ENCODE results near the gene EEPD1. TPM values are rescaled to one million over a fixed set of nuclear protein-coding genes. Genes with fewer than 3 reads are reported as not detected.

The EEPD1 gene
- polyA plus RNA-seq, 1 donor from 2014 or later: 1.9 TPM

GRCh38 chr7:36286226-36286625, 133.2 kb downstream of the EEPD1 start:
- H3K27ac Mint-ChIP-seq: peak overlapping the region; percentile 78 to 98 (median 89)
- no peaks in the 10 kb centered on the region for H3K36me3 Mint-ChIP-seq
- H3K4me3 Mint-ChIP-seq: peak overlapping the region in 3 of 4 donors; percentile 41 to 86 (median 60)
- H3K9me3 Mint-ChIP-seq: no peaks in the 10 kb centered on the region
- peaks cover 3% of the 10 kb centered on the region for H3K27me3 Mint-ChIP-seq
- peaks cover 34 to 49% (median 42%) of the 10 kb centered on the region in 3 donors for H3K4me1 Mint-ChIP-seq

- H3K27ac Mint-ChIP-seq: peak overlapping the region; percentile 78 to 98 (median 89)
- H3K9me3 Mint-ChIP-seq: no peaks in the 10 kb centered on the region
These were observed 133.6 kb downstream of the EEPD1 start for GRCh38 chr7:36286688-36287087.

GRCh38 chr7:36287371-36288241, 134.6 kb downstream of the EEPD1 start:
- Mint-ChIP-seq H3K27me3 (peaks cover 3% of the 10 kb centered on the region), H3K4me3 (peak overlapping the region; percentile 1 to 87 (median 76)), H3K36me3 (no peaks in the 10 kb centered on the region), H3K27ac (peak overlapping the region in 2 of 3 donors; percentile 2 to 60), H3K9me3 (no peaks in the 10 kb centered on the region), H3K4me1 (peaks cover 43 to 52% (median 44%) of the 10 kb centered on the region in 3 donors)

More at GRCh38 chr7:36286688-36287087, 133.6 kb downstream of the EEPD1 start:
- peaks cover 39 to 50% (median 44%) of the 10 kb centered on the region in 3 donors for H3K4me1 Mint-ChIP-seq
- H3K36me3 Mint-ChIP-seq: no peaks in the 10 kb centered on the region
- H3K4me3 Mint-ChIP-seq: peak overlapping the region in 2 of 4 donors; percentile 41 to 86
- peaks cover 3% of the 10 kb centered on the region for H3K27me3 Mint-ChIP-seq

- H3K36me3 Mint-ChIP-seq: no peaks in the 10 kb centered on the region
- peak overlapping the region in 2 of 3 donors; percentile 12 to 59 for H3K27ac Mint-ChIP-seq
- peaks cover 37 to 44% (median 43%) of the 10 kb centered on the region in 3 donors for H3K4me1 Mint-ChIP-seq
- H3K9me3 Mint-ChIP-seq: no peaks in the 10 kb centered on the region
- peaks cover 3% of the 10 kb centered on the region for H3K27me3 Mint-ChIP-seq
- peak overlapping the region in 1 of 4 donors; percentile 87 for H3K4me3 Mint-ChIP-seq
These were observed 135.4 kb downstream of the EEPD1 start for GRCh38 chr7:36288501-36288900.

- no peak overlapping the region for H3K27ac Mint-ChIP-seq
- H3K4me3 Mint-ChIP-seq: peak overlapping the region in 1 of 4 donors; percentile 37
- H3K27me3 Mint-ChIP-seq: peaks cover 3% of the 10 kb centered on the region
- H3K36me3 Mint-ChIP-seq: no peaks in the 10 kb centered on the region
- H3K4me1 Mint-ChIP-seq: peaks cover 30 to 39% (median 35%) of the 10 kb centered on the region in 3 donors
- no peaks in the 10 kb centered on the region for H3K9me3 Mint-ChIP-seq
These were observed 137.0 kb downstream of the EEPD1 start for GRCh38 chr7:36289833-36290661.

- H3K9me3 Mint-ChIP-seq: no peaks in the 10 kb centered on the region
- H3K36me3 Mint-ChIP-seq: no peaks in the 10 kb centered on the region
- peak overlapping the region in 2 of 3 donors; percentile 67 to 89 for H3K27ac Mint-ChIP-seq
- H3K27me3 Mint-ChIP-seq: peaks cover 3% of the 10 kb centered on the region
- H3K4me3 Mint-ChIP-seq: peak overlapping the region in 3 of 4 donors; percentile 63 to 85 (median 80)
- H3K4me1 Mint-ChIP-seq: peaks cover 20 to 30% (median 26%) of the 10 kb centered on the region in 3 donors
These were observed 138.6 kb downstream of the EEPD1 start for GRCh38 chr7:36291387-36292316.

- Mint-ChIP-seq H3K27ac (no peak overlapping the region), H3K36me3 (no peaks in the 10 kb centered on the region), H3K27me3 (no peaks in the 10 kb centered on the region), H3K4me1 (peaks cover 2 to 10% (median 8%) of the 10 kb centered on the region in 3 donors), H3K9me3 (no peaks in the 10 kb centered on the region), H3K4me3 (no peak overlapping the region)
These were observed 142.0 kb downstream of the EEPD1 start for GRCh38 chr7:36295090-36295489.

- H3K27me3 Mint-ChIP-seq: no peaks in the 10 kb centered on the region
- H3K9me3 Mint-ChIP-seq: no peaks in the 10 kb centered on the region
- H3K4me1 Mint-ChIP-seq: peaks cover 2 to 8% (median 8%) of the 10 kb centered on the region in 3 donors
- H3K36me3 Mint-ChIP-seq: no peaks in the 10 kb centered on the region
- peak overlapping the region in 1 of 3 donors; percentile 22 for H3K27ac Mint-ChIP-seq
- H3K4me3 Mint-ChIP-seq: no peak overlapping the region
These were observed 143.2 kb downstream of the EEPD1 start for GRCh38 chr7:36296284-36296683.

GRCh38 chr7:36297364-36298009, 144.4 kb downstream of the EEPD1 start:
- H3K4me3 Mint-ChIP-seq: no peak overlapping the region
- H3K9me3 Mint-ChIP-seq: no peaks in the 10 kb centered on the region
- H3K27me3 Mint-ChIP-seq: no peaks in the 10 kb centered on the region
- H3K27ac Mint-ChIP-seq: no peak overlapping the region
- no peaks in the 10 kb centered on the region for H3K36me3 Mint-ChIP-seq
- no peaks in the 10 kb centered on the region for H3K4me1 Mint-ChIP-seq

- Mint-ChIP-seq H3K4me3 (no peak overlapping the region), H3K4me1 (no peaks in the 10 kb centered on the region), H3K27me3 (no peaks in the 10 kb centered on the region), H3K36me3 (no peaks in the 10 kb centered on the region), H3K9me3 (no peaks in the 10 kb centered on the region), H3K27ac (no peak overlapping the region)
These were observed 145.1 kb downstream of the EEPD1 start for GRCh38 chr7:36298106-36298505.

- Mint-ChIP-seq H3K27me3 (no peaks in the 10 kb centered on the region), H3K4me3 (no peak overlapping the region), H3K36me3 (no peaks in the 10 kb centered on the region), H3K9me3 (no peaks in the 10 kb centered on the region), H3K27ac (no peak overlapping the region), H3K4me1 (no peaks in the 10 kb centered on the region)
These were observed 146.2 kb downstream of the EEPD1 start for GRCh38 chr7:36299223-36299774.

- no peaks in the 10 kb centered on the region for H3K4me1 Mint-ChIP-seq
- no peaks in the 10 kb centered on the region for H3K27me3 Mint-ChIP-seq
- H3K27ac Mint-ChIP-seq: no peak overlapping the region
- H3K9me3 Mint-ChIP-seq: no peaks in the 10 kb centered on the region
- H3K4me3 Mint-ChIP-seq: peak overlapping the region in 1 of 4 donors; percentile 63
- no peaks in the 10 kb centered on the region for H3K36me3 Mint-ChIP-seq
These were observed 146.8 kb downstream of the EEPD1 start for GRCh38 chr7:36299823-36300341.

- H3K27ac Mint-ChIP-seq: no peak overlapping the region
- no peaks in the 10 kb centered on the region for H3K27me3 Mint-ChIP-seq
- H3K4me1 Mint-ChIP-seq: no peaks in the 10 kb centered on the region
- H3K4me3 Mint-ChIP-seq: no peak overlapping the region
- no peaks in the 10 kb centered on the region for H3K36me3 Mint-ChIP-seq
- no peaks in the 10 kb centered on the region for H3K9me3 Mint-ChIP-seq
These were observed 147.8 kb downstream of the EEPD1 start for GRCh38 chr7:36300696-36301350.
